A549 (cell line): Measurements from ENCODE around the gene JAM3.

Experiments
- KDM1A ChIP-seq: fragments of 200-600 bp; sonication (generic); IDR thresholded peaks from 2 replicates; pipeline ENCODE4 v1.6.1; 2016; ENCODE audit warnings: low read depth, mild to moderate bottlenecking
- POLR2A ChIP-seq: IDR thresholded peaks from 2 replicates; pipeline ENCODE4 v1.6.1; 2012; ENCODE audit warnings: mild to moderate bottlenecking, low read length
- RARB ChIP-seq: fragments of 250-450 bp; sonication (Bioruptor Pico); IDR thresholded peaks from 2 replicates; pipeline ENCODE4 v1.8.0; 2021; ENCODE audit warnings: mild to moderate bottlenecking, moderate library complexity

DNA sequence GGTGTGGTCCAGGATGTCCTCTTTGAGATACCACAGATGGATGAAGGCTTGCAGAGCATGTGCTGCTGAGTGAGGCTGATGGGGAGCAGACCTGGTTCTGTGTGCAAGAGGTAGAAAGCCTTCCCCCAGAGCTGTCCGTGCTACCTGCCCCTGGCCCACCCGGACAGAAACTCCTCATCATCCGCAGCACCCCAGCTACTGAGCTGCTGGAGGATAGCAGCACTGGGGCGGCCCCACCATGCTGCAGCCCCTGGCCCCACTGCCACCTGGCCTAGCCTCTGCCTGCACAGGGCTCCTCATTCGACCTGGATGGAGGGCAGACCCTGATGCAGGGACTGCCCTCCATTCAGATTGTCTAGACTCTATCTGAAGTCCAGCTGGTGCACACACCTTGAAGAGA is 104.4 kb downstream of the JAM3 start:
- TF ChIP-seq RARB, result no peak
- TF ChIP-seq POLR2A, result no peak
- no peak for TF ChIP-seq KDM1A
